Activated CD8-positive, alpha-beta memory T cell treated with anti-CD3 and anti-CD28 coated beads, Interleukin-2, amount 10 ng/mL, durations not matched to agents 7 days and 5 days (primary cell): ENCODE measurements around the gene THSD1. TPM values are rescaled to one million over a fixed set of nuclear protein-coding genes. Genes with fewer than 3 reads are reported as not detected.
"Not testable (repeated sequence)": the region's sequence is repeated elsewhere in the genome, so short reads cannot be mapped to it uniquely, and the experiment has no call there.

ENCODE experiments used
- ATAC-seq: fragments of 150-1000 bp; cut with Tn5 transposase; one replicate; pipeline ENCODE4 v1.10.0; 2021; ENCODE audit warnings: moderate library complexity
- CTCF ChIA-PET: fragments of 350-600 bp; sonication (Branson Sonifier 250); formaldehyde crosslinking; loops from one replicate; lab custom pipeline; 2021; ENCODE audit warnings: antibody characterized with exemption; lab: Charles Lee
- DNase-seq: peaks from one replicate; pipeline ENCODE4 v3.0.0-alpha.2; 2020
- H3K27ac Mint-ChIP-seq: one replicate; pipeline ENCODE4 v1.8.0; 2021; ENCODE audit warnings: mild to moderate bottlenecking, mixed read lengths
- H3K27me3 Mint-ChIP-seq: one replicate; pipeline ENCODE4 v1.8.0; 2021; ENCODE audit warnings: mixed read lengths
- H3K36me3 Mint-ChIP-seq: one replicate; pipeline ENCODE4 v1.8.0; 2021; ENCODE audit warnings: mild to moderate bottlenecking, mixed read lengths
- H3K4me1 Mint-ChIP-seq: one replicate; pipeline ENCODE4 v1.8.0; 2021; ENCODE audit warnings: mixed read lengths
- H3K4me3 Mint-ChIP-seq: one replicate; pipeline ENCODE4 v1.8.0; 2021; ENCODE audit warnings: mild to moderate bottlenecking, moderate library complexity, mixed read lengths
- H3K9me3 Mint-ChIP-seq: one replicate; pipeline ENCODE4 v1.8.0; 2022; ENCODE audit warnings: low read depth, mixed read lengths
- total RNA-seq, 2 experiments: library from RNA; stranded (reverse); gene quantifications; one replicate each; pipeline ENCODE4 v1.2.3, GENCODE V29; 2021

THSD1 gene
- total RNA-seq, 2 experiments from 2014 or later = 0.26 TPM

GRCh38 chr13:52399046-52399445, 6.9 kb downstream of the THSD1 start:
- ATAC-seq (no peak), DNase-seq (no peak)
- H3K27me3 Mint-ChIP-seq = peaks cover 16% of the 10 kb centered on the region
- no peaks in the 10 kb centered on the region for H3K9me3 Mint-ChIP-seq
- H3K4me1 Mint-ChIP-seq = peaks cover under 1% of the 10 kb centered on the region
- CTCF ChIA-PET = no interaction called here
- no peak overlapping the region for H3K4me3 Mint-ChIP-seq
- H3K27ac Mint-ChIP-seq = no peak overlapping the region
- H3K36me3 Mint-ChIP-seq = no peaks in the 10 kb centered on the region

GRCh38 chr13:52395704-52396103, 10.3 kb downstream of the THSD1 start:
- ATAC-seq (no peak), DNase-seq (no peak)
- Mint-ChIP-seq H3K27ac (no peak overlapping the region), H3K4me3 (no peak overlapping the region), H3K4me1 (no peaks in the 10 kb centered on the region), H3K9me3 (no peaks in the 10 kb centered on the region), H3K36me3 (no peaks in the 10 kb centered on the region), H3K27me3 (peaks cover 3% of the 10 kb centered on the region)
- CTCF ChIA-PET = no interaction called here

GRCh38 chr13:52394586-52394985, 11.4 kb downstream of the THSD1 start:
- H3K4me1 Mint-ChIP-seq = no peaks in the 10 kb centered on the region
- CTCF ChIA-PET = interaction anchor here (0.7 kb wide), 1 partner anchor 201 kb away, joined by 3 read pairs; no protein-coding TSS in a partner anchor
- no peak for DNase-seq

GRCh38 chr13:52393572-52394357, 12.2 kb downstream of the THSD1 start:
- no peak for DNase-seq
- Mint-ChIP-seq H3K4me3 (no peak overlapping the region), H3K27me3 (peaks cover 3% of the 10 kb centered on the region), H3K4me1 (no peaks in the 10 kb centered on the region), H3K27ac (no peak overlapping the region), H3K36me3 (no peaks in the 10 kb centered on the region), H3K9me3 (no peaks in the 10 kb centered on the region)
- CTCF ChIA-PET = interaction anchor here (1.5 kb wide), 1 partner anchor 50 kb away, joined by 3 read pairs; no protein-coding TSS in a partner anchor
- ATAC-seq = no peak

More at GRCh38 chr13:52394586-52394985, 11.4 kb downstream of the THSD1 start:
- no peaks in the 10 kb centered on the region for H3K9me3 Mint-ChIP-seq
- peaks cover 3% of the 10 kb centered on the region for H3K27me3 Mint-ChIP-seq
- no peak overlapping the region for H3K4me3 Mint-ChIP-seq
- no peak overlapping the region for H3K27ac Mint-ChIP-seq
- H3K36me3 Mint-ChIP-seq = no peaks in the 10 kb centered on the region
- ATAC-seq = no peak

GRCh38 chr13:52387721-52388120, 18.3 kb downstream of the THSD1 start:
- Mint-ChIP-seq H3K4me1 (no peaks in the 10 kb centered on the region), H3K36me3 (no peaks in the 10 kb centered on the region), H3K4me3 (no peak overlapping the region), H3K27me3 (no peaks in the 10 kb centered on the region), H3K27ac (no peak overlapping the region), H3K9me3 (no peaks in the 10 kb centered on the region)
- CTCF ChIA-PET = interaction anchor here (2.2 kb wide), 1 partner anchor 63 kb away, joined by 7 read pairs; the partner anchor contains the start of gene VPS36
- ATAC-seq = no peak
- no peak for DNase-seq

- DNase-seq (no peak), ATAC-seq (no peak)
- Mint-ChIP-seq H3K4me1 (no peaks in the 10 kb centered on the region), H3K9me3 (no peaks in the 10 kb centered on the region), H3K27me3 (no peaks in the 10 kb centered on the region), H3K36me3 (no peaks in the 10 kb centered on the region), H3K27ac (no peak overlapping the region), H3K4me3 (no peak overlapping the region)
- CTCF ChIA-PET = no interaction called here
These were observed 20.1 kb downstream of the THSD1 start for GRCh38 chr13:52385870-52386269.

GRCh38 chr13:52383366-52383765, 22.6 kb downstream of the THSD1 start:
- CTCF ChIA-PET = no interaction called here
- H3K36me3 Mint-ChIP-seq = no peaks in the 10 kb centered on the region
- no peaks in the 10 kb centered on the region for H3K27me3 Mint-ChIP-seq
- no peak for DNase-seq
- no peaks in the 10 kb centered on the region for H3K4me1 Mint-ChIP-seq
- no peak for ATAC-seq
- H3K9me3 Mint-ChIP-seq = no peaks in the 10 kb centered on the region
- H3K4me3 Mint-ChIP-seq = no peak overlapping the region
- H3K27ac Mint-ChIP-seq = no peak overlapping the region

- Mint-ChIP-seq H3K4me1 (no peaks in the 10 kb centered on the region), H3K27ac (no peak overlapping the region), H3K9me3 (no peaks in the 10 kb centered on the region), H3K4me3 (no peak overlapping the region), H3K36me3 (no peaks in the 10 kb centered on the region), H3K27me3 (no peaks in the 10 kb centered on the region)
- no peak for ATAC-seq
- DNase-seq = no peak
- CTCF ChIA-PET = no interaction called here
These were observed 27.7 kb downstream of the THSD1 start for GRCh38 chr13:52378312-52378711.

GRCh38 chr13:52377898-52378297, 28.1 kb downstream of the THSD1 start:
- Mint-ChIP-seq H3K27ac (no peak overlapping the region), H3K9me3 (no peaks in the 10 kb centered on the region), H3K4me3 (no peak overlapping the region), H3K4me1 (no peaks in the 10 kb centered on the region), H3K36me3 (no peaks in the 10 kb centered on the region), H3K27me3 (no peaks in the 10 kb centered on the region)
- ATAC-seq (no peak), DNase-seq (no peak)
- CTCF ChIA-PET = no interaction called here

GRCh38 chr13:52374873-52375411, 31.0 kb downstream of the THSD1 start:
- ATAC-seq (no peak), DNase-seq (no peak)
- Mint-ChIP-seq H3K9me3 (no peaks in the 10 kb centered on the region), H3K27ac (no peak overlapping the region), H3K36me3 (no peaks in the 10 kb centered on the region), H3K27me3 (no peaks in the 10 kb centered on the region), H3K4me3 (no peak overlapping the region), H3K4me1 (no peaks in the 10 kb centered on the region)
- CTCF ChIA-PET = no interaction called here

GRCh38 chr13:52374389-52374788, 31.6 kb downstream of the THSD1 start:
- H3K27me3 Mint-ChIP-seq = no peaks in the 10 kb centered on the region
- no peak overlapping the region for H3K4me3 Mint-ChIP-seq
- H3K4me1 Mint-ChIP-seq = no peaks in the 10 kb centered on the region
- CTCF ChIA-PET = no interaction called here
- DNase-seq = no peak
- ATAC-seq = no peak
- no peak overlapping the region for H3K27ac Mint-ChIP-seq
- H3K36me3 Mint-ChIP-seq = no peaks in the 10 kb centered on the region
- H3K9me3 Mint-ChIP-seq = no peaks in the 10 kb centered on the region

- H3K9me3 Mint-ChIP-seq, H3K4me3 Mint-ChIP-seq: not testable (repeated sequence)
These were observed 32.7 kb downstream of the THSD1 start for GRCh38 chr13:52373277-52373676.

GRCh38 chr13:52371736-52372247, 34.2 kb downstream of the THSD1 start:
- Mint-ChIP-seq H3K27me3 (no peaks in the 10 kb centered on the region), H3K27ac (no peak overlapping the region), H3K4me3 (no peak overlapping the region), H3K4me1 (no peaks in the 10 kb centered on the region), H3K9me3 (no peaks in the 10 kb centered on the region), H3K36me3 (no peaks in the 10 kb centered on the region)
- ATAC-seq (no peak), DNase-seq (no peak)
- CTCF ChIA-PET = no interaction called here

More at GRCh38 chr13:52373277-52373676, 32.7 kb downstream of the THSD1 start:
- DNase-seq, H3K27me3 Mint-ChIP-seq, H3K36me3 Mint-ChIP-seq, H3K27ac Mint-ChIP-seq, CTCF ChIA-PET, ATAC-seq, H3K4me1 Mint-ChIP-seq: not testable (repeated sequence)

- Mint-ChIP-seq H3K4me1 (no peaks in the 10 kb centered on the region), H3K36me3 (no peaks in the 10 kb centered on the region), H3K4me3 (no peak overlapping the region), H3K27me3 (peaks cover 16% of the 10 kb centered on the region), H3K9me3 (no peaks in the 10 kb centered on the region), H3K27ac (no peak overlapping the region)
- CTCF ChIA-PET = no interaction called here
- no peak for DNase-seq
- ATAC-seq = no peak
These were observed 39.7 kb downstream of the THSD1 start for GRCh38 chr13:52366291-52366690.
